Neural progenitor cell (in vitro differentiated cells): ENCODE results near the gene CD276.
"Not testable (repeated sequence)": the region's sequence is repeated elsewhere in the genome, so short reads cannot be mapped to it uniquely, and the experiment has no call there.

Source experiments
- CTCF ChIP-seq: fragments of 200-600 bp; sonication (generic); IDR thresholded peaks from 2 replicates; pipeline ENCODE4 v1.5.1; 2017; ENCODE audit warnings: antibody characterized with exemption, mild to moderate bottlenecking
- EZH2 ChIP-seq: fragments of 200-600 bp; sonication (generic); IDR thresholded peaks from 2 replicates; pipeline ENCODE4 v1.6.1; 2017; ENCODE audit warnings: antibody characterized with exemption, mild to moderate bottlenecking, moderate library complexity
- EZH2phosphoT487 ChIP-seq: fragments of 200-600 bp; sonication (generic); IDR thresholded peaks from 2 replicates; pipeline ENCODE4 v1.6.1; 2017; ENCODE audit warnings: antibody characterized with exemption

DNA sequence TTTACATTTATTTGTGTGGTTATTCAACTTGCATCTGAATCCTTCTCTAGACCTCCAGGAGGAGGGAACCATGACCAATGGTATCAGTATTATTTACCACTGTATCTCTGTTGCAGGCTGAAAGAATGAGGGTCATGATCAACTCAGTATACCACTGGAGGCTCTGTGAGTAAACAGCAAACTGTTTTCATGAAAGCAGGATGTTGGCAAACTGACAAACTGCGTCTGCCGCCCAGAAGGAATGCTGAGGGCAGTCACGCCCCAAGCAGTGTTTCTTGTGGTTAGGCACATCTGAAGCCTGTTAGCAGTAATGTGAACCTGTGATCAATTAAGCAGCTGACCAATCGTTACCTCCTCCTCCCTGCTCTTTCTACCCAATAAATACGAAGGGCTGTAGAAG, 44.7 kb upstream of the CD276 start:
- TF ChIP-seq CTCF, EZH2, EZH2phosphoT487: not testable (repeated sequence)
